ENCODE results near the gene RPTOR.

DNA sequence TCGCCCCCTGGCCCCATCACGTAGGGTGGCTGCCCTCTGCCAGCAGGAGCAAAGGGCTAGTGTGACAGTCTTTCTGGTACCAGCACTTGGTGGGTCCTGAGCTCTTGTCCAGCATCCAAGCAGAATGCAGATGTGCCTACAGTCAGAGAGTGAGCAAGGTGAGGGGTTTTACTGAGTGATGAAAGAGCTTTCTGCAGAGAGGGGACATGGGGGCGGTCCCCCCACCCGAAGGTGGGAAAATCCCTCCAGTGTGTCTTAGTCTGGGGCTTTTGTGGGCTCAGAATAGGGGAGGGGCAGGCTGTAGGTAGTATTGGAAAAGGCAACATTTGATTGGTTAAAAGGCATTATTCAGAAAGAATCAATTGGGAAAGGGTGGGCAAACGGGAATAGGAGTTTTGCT, 152.3 kb downstream of the RPTOR start:
- TF ChIP-seq, protein P1, sequence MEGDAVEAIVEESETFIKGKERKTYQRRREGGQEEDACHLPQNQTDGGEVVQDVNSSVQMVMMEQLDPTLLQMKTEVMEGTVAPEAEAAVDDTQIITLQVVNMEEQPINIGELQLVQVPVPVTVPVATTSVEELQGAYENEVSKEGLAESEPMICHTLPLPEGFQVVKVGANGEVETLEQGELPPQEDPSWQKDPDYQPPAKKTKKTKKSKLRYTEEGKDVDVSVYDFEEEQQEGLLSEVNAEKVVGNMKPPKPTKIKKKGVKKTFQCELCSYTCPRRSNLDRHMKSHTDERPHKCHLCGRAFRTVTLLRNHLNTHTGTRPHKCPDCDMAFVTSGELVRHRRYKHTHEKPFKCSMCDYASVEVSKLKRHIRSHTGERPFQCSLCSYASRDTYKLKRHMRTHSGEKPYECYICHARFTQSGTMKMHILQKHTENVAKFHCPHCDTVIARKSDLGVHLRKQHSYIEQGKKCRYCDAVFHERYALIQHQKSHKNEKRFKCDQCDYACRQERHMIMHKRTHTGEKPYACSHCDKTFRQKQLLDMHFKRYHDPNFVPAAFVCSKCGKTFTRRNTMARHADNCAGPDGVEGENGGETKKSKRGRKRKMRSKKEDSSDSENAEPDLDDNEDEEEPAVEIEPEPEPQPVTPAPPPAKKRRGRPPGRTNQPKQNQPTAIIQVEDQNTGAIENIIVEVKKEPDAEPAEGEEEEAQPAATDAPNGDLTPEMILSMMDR (IDR thresholded peaks at IDR 0.05) = no peak
- TF ChIP-seq EP300 (IDR thresholded peaks at IDR 0.05; ENCODE audit: borderline replicate concordance in 1 of 2, low read depth in 1 of 2, low read length in 1 of 2) = no peak
- no peak for TF ChIP-seq ELF1 (IDR thresholded peaks at IDR 0.05)
- no peak for TF ChIP-seq NFIC (IDR thresholded peaks at IDR 0.05; ENCODE audit: borderline replicate concordance)
- no peak for TF ChIP-seq EZH2phosphoT487 (IDR thresholded peaks at IDR 0.05; ENCODE audit: borderline replicate concordance, low read depth)
- TF ChIP-seq TEAD4 (IDR thresholded peaks at IDR 0.05; ENCODE audit: borderline replicate concordance, insufficient read depth) = no peak
